Activated CD4-positive, alpha-beta T cell treated with anti-CD3 and anti-CD28 coated beads for 24 hours (primary cell): ENCODE measurements around the gene ZDHHC16.
"Not testable (repeated sequence)": the region's sequence is repeated elsewhere in the genome, so short reads cannot be mapped to it uniquely, and the experiment has no call there.

ENCODE experiments used
- DNase-seq, 2 donors: peaks; one replicate each; pipeline ENCODE4 v3.0.0-alpha.2; 2020; ENCODE audit warnings: low read depth in 2 of 2

ZDHHC16 gene

DNA sequence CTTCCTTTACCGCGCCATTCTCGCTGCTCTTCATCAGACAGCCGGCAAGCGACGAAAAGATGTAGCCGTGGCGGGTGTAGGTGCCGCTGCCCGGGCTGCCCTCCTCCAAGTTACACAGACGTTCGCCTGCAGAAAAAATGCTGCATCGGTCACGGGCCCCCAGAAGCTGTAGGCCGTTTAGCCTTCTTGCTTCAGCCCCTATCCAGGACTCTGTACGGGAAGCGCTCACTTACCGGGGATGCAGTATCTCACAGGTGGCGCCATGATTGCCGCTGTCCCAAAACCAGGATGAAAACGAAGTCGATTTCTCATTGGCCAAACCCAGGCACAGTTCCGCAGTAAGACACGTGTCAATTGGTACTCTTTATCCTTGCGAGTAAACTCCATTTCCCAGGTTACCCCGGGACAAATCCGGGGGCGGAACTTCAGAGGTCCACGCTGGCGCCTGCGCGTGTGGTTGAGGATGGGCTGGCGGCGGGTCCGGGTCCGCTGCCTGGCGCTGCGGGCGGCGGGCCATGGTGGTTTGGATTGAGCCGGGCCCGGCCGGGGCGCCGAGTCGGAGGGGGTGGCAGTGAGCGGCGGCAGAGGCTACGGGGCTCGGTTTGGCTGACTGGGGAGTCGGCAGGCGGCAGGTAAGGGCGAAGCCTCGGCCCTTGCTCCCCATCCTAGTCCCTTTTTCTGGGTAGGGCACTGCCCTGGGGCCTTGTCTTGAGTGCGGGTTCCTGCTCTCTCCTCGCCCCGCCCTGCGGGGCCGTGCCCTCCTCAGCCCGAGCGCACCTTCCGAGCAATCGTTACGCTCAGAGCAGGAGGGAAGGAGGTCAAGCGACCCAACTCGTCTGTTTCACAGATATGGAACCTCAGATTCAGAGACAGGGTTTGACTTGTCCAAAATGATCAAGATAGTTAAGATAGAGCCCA lies at the start of gene ZDHHC16, which contains the start of gene EXOSC1:
Gene ZDHHC16 (plus strand): TSS at position 454 of the 918 bp plus-strand sequence. CDS start 5,501 bp downstream, outside the sequence.
Gene EXOSC1 (minus strand): TSS at position 285 of the 918 bp plus-strand sequence. CDS start 21 bp downstream, at position 264.
- DNase-seq: peak; percentile 86 to 87

- no peak for DNase-seq
These were observed 46.0 kb upstream of the ZDHHC16 start for GRCh38 chr10:97399843-97400545.

GRCh38 chr10:97400665-97401454 lies 45.1 kb upstream of the ZDHHC16 start, which contains the start of gene RRP12:
Gene RRP12 (minus strand): TSS chr10:97401340. CDS start chr10:97401231, 109 bp downstream.
- peak; percentile 59 to 72 for DNase-seq

DNA sequence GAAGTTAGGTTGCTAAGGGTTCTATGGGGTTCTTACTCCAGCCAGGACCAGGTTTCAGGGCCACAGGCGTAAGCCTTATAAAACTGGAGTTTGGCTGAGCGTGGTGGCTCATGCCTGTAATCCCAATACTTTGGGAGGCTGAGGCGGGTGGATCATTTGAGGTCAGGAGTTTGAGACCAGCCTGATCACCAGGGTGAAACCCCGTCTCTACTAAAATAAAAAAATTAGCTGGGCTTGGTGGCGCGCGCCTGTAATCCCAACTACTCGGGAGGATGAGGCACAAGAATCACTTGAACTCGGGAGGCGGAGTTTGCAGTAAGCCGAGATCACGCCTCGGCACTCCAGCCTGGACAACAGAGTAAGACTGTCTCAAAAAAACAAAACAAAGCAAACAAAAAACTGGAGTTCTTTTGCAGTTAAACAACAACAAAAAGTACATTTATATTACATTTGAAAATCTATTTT lies 44.5 kb upstream of the ZDHHC16 start:
- no peak for DNase-seq

GRCh38 chr10:97404044-97404443 lies 41.9 kb upstream of the ZDHHC16 start:
- DNase-seq: no peak

GRCh38 chr10:97406064-97406463 lies 39.9 kb upstream of the ZDHHC16 start:
- no peak for DNase-seq

- DNase-seq: not testable (repeated sequence)
These were observed 39.5 kb upstream of the ZDHHC16 start for GRCh38 chr10:97406483-97406882.

- no peak for DNase-seq
These were observed 38.6 kb upstream of the ZDHHC16 start for GRCh38 chr10:97407211-97407951.

GRCh38 chr10:97407952-97408248 lies 38.1 kb upstream of the ZDHHC16 start:
- DNase-seq: no peak

- DNase-seq: no peak
These were observed 37.4 kb upstream of the ZDHHC16 start for GRCh38 chr10:97408496-97408992.

GRCh38 chr10:97411406-97411805 lies 34.6 kb upstream of the ZDHHC16 start:
- no peak for DNase-seq

DNA sequence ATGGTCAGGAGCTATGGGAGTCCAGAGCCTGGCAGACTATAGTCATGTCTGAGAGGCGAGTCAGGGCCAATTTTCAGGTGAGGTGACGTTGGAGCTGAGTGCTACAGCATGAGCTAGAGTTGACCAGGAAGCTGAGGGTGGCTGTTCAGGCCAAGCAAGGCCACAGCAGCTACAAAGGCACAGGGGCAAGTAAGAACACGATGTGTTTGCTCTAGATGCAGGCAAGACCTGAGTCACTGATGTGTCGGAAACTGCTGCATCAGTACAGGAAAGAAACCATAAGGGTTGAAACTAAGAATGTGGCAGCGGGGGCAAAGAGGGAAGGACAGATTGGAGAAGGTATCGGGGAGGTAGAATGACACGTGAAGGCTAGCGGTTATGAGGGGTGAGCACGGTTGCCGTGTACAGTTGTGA lies 33.1 kb upstream of the ZDHHC16 start:
- no peak for DNase-seq

DNA sequence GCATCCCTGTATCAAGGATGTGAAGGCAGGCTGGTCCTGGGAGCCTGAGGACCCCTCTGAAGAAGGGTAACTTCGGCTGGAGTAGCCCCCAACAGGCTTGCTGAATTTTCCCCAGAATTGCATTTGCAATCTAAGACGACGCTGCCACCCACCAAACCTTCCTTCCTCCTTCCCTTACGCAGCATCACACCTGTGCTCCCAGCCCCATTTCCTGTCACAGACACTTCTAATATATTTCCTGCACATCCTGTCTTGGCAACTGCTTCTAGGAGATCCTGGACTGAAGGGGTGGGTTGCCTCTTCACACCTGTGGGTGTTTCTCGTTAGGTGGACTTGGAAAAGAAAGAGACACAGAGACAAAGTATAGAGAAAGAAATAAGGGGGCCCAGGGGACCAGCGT lies 29.4 kb upstream of the ZDHHC16 start:
- DNase-seq: no peak

- not testable (repeated sequence) for DNase-seq
These were observed 22.2 kb upstream of the ZDHHC16 start for GRCh38 chr10:97423757-97424098.

- DNase-seq: peak; percentile 89 to 92
These were observed 19.8 kb upstream of the ZDHHC16 start, which contains the start of gene PGAM1 for GRCh38 chr10:97425964-97426775. Gene PGAM1 (plus strand): TSS chr10:97426191. CDS start chr10:97426308, 117 bp downstream.

DNA sequence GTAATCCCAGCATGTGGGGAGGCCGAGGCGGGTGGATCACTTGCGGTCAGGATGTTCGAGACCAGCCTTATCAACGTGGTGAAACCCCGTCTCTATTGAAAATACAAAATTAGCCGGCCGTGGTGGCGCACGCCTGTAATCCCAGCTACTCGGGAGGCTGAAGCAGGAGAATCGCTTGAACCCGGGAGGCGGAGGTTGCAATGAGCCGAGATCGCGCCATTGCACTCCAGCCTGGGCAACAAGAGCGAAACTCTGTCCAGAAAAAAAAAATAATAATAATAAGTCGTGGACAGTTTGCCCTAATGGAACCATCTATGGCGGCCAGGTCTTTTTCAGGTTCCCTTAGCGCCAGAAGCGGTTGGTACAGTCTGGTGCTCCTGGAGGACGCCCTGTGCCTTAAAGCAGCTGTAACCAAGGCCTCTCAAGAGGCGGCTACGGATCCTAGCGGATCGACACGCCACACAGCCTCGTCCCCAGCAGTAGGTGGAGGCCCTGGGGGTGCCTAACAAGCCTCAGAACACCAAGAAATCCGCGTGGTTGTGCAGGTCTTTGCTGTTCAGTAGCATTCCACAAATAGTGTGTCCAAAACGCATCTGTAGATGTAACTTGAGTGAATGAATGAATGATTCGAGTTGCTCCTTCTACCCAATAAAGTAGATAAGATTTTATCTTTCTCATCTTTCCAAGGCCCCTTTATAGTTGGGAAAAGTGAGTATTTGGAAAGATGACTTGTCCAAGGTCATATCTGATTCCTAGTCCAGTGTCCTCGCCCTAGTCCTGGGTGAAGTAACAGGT lies 19.0 kb upstream of the ZDHHC16 start:
- DNase-seq: no peak

DNA sequence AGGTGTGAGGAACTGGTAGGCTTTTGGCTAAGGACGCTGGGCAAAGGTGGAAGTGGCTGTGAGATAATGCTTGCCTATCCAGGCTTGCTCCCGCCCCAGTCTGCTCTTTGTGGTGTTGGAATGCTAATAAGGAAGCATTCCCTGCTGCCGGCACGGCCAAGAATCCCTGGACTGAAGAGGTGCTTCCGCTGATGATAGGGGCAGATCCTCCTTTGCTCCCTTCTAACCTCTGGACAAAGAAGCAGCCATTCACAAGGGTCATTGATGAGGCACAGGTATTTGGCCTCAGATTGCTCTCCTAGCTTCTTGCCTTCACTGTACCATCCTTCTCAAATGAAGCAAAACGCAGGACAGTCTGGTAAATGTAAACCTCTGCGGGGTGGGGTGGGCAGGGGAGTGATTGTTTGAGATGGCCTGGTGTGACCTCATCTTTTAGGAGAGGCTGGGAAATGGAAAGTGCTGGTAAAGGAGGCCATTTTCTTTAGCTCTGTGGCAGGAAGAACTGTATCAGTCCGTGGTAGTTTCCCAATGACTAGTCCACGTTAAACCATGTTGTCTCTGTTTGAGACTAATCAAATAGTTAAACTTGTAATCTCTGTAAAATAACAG lies 18.3 kb upstream of the ZDHHC16 start:
- DNase-seq: no peak

- DNase-seq: no peak
These were observed 17.4 kb upstream of the ZDHHC16 start for GRCh38 chr10:97428572-97428981.

GRCh38 chr10:97434055-97434454 lies 11.9 kb upstream of the ZDHHC16 start:
- no peak for DNase-seq
